ENCODE results near the gene PTGER2. TPM values are rescaled to one million over a fixed set of nuclear protein-coding genes. Genes with fewer than 3 reads are reported as not detected.

Gene PTGER2
- polyA plus RNA-seq, 1 donor (not counting 4 experiments of a cell fraction or from before 2014, with no cell fraction given): 0.28 TPM

GRCh38 chr14:52369305-52369801 lies 55.2 kb downstream of the PTGER2 start:
- H3K4me1 ChIP-seq (ENCODE audit: control insufficient read depth, extremely low read depth, insufficient read depth, low read length): peaks cover 27% of the 10 kb centered on the region
- no peak overlapping the region for H3K27ac ChIP-seq (ENCODE audit: control insufficient read depth, insufficient read depth, low read length)
- H3K36me3 ChIP-seq (ENCODE audit: control insufficient read depth in 2 of 2, extremely low read depth in 1 of 2, insufficient read depth in 2 of 2, low read length in 2 of 2): no peaks in the 10 kb centered on the region
- dilution Hi-C loops (cut with MboI; ENCODE audit: extremely low pct_ligation_motif_present, low sequenced_read_pairs): no loop called here
- H3K27me3 ChIP-seq (ENCODE audit: control insufficient read depth, extremely low read depth, insufficient read depth, low read length): no peaks in the 10 kb centered on the region
- DNase-seq (ENCODE audit: low read depth, low spot score) (peak; percentile 58), FAIRE-seq (peak; percentile 72)
- H4K20me1 ChIP-seq (ENCODE audit: control insufficient read depth, extremely low read depth, insufficient read depth, low read length): no peaks in the 10 kb centered on the region
- no peaks in the 10 kb centered on the region for H3K79me2 ChIP-seq (ENCODE audit: control insufficient read depth, insufficient read depth, low read length)
- H3K9me1 ChIP-seq (ENCODE audit: control insufficient read depth, extremely low read depth, insufficient read depth, low read length): no peaks in the 10 kb centered on the region
- no peaks in the 10 kb centered on the region for H3K9me3 ChIP-seq (ENCODE audit: control insufficient read depth, low read depth, low read length)
- peak overlapping the region; percentile 60 for H3K4me2 ChIP-seq (ENCODE audit: control insufficient read depth, extremely low read depth, insufficient read depth, low read depth, low read length)
- no peak overlapping the region for H3K9ac ChIP-seq (ENCODE audit: control insufficient read depth, extremely low read depth, insufficient read depth, low read length)
- TF ChIP-seq EZH2 (IDR thresholded peaks at IDR 0.05; ENCODE audit: low read length) (no peak), CTCF (optimal IDR thresholded peaks at IDR 0.05 in 1 of 3, IDR thresholded peaks at IDR 0.05 in 1 of 3, conservative IDR thresholded peaks at IDR 0.05 in 1 of 3; ENCODE audit: extremely low read depth in 1 of 3, insufficient read depth in 2 of 3, low read length in 3 of 3) (no peak)
- H3K4me3 ChIP-seq (ENCODE audit: control insufficient read depth in 2 of 3, extremely low read depth in 1 of 3, insufficient read depth in 2 of 3, low read depth in 1 of 3, low read length in 3 of 3): no peak overlapping the region
- H2AFZ ChIP-seq (ENCODE audit: control insufficient read depth, low read length): peak overlapping the region; percentile 42

- FAIRE-seq: peak; percentile 84
- H3K9me3 ChIP-seq (ENCODE audit: control insufficient read depth, low read depth, low read length): no peaks in the 10 kb centered on the region
- dilution Hi-C loops (cut with MboI; ENCODE audit: extremely low pct_ligation_motif_present, low sequenced_read_pairs): no loop called here
- peaks cover 27% of the 10 kb centered on the region for H3K4me1 ChIP-seq (ENCODE audit: control insufficient read depth, extremely low read depth, insufficient read depth, low read length)
- no peak overlapping the region for H3K9ac ChIP-seq (ENCODE audit: control insufficient read depth, extremely low read depth, insufficient read depth, low read length)
- no peaks in the 10 kb centered on the region for H3K36me3 ChIP-seq (ENCODE audit: control insufficient read depth in 2 of 2, extremely low read depth in 1 of 2, insufficient read depth in 2 of 2, low read length in 2 of 2)
- peak overlapping the region; percentile 30 for H2AFZ ChIP-seq (ENCODE audit: control insufficient read depth, low read length)
- H3K9me1 ChIP-seq (ENCODE audit: control insufficient read depth, extremely low read depth, insufficient read depth, low read length): no peaks in the 10 kb centered on the region
- H3K27me3 ChIP-seq (ENCODE audit: control insufficient read depth, extremely low read depth, insufficient read depth, low read length): no peaks in the 10 kb centered on the region
- peak; percentile 69 for DNase-seq (ENCODE audit: low read depth, low spot score)
- no peak overlapping the region for H3K4me3 ChIP-seq (ENCODE audit: control insufficient read depth in 2 of 3, extremely low read depth in 1 of 3, insufficient read depth in 2 of 3, low read depth in 1 of 3, low read length in 3 of 3)
- peak overlapping the region; percentile 60 for H3K4me2 ChIP-seq (ENCODE audit: control insufficient read depth, extremely low read depth, insufficient read depth, low read depth, low read length)
- TF ChIP-seq EZH2 (IDR thresholded peaks at IDR 0.05; ENCODE audit: low read length) (no peak), CTCF (optimal IDR thresholded peaks at IDR 0.05 in 1 of 3, IDR thresholded peaks at IDR 0.05 in 1 of 3, conservative IDR thresholded peaks at IDR 0.05 in 1 of 3; ENCODE audit: extremely low read depth in 1 of 3, insufficient read depth in 2 of 3, low read length in 3 of 3) (no peak)
- no peak overlapping the region for H3K27ac ChIP-seq (ENCODE audit: control insufficient read depth, insufficient read depth, low read length)
- H4K20me1 ChIP-seq (ENCODE audit: control insufficient read depth, extremely low read depth, insufficient read depth, low read length): no peaks in the 10 kb centered on the region
- H3K79me2 ChIP-seq (ENCODE audit: control insufficient read depth, insufficient read depth, low read length): no peaks in the 10 kb centered on the region
These were observed 56.4 kb downstream of the PTGER2 start for GRCh38 chr14:52370406-52370935.

All from keratinocyte (primary cell).